ENCODE results near the gene CHST13.

DNA sequence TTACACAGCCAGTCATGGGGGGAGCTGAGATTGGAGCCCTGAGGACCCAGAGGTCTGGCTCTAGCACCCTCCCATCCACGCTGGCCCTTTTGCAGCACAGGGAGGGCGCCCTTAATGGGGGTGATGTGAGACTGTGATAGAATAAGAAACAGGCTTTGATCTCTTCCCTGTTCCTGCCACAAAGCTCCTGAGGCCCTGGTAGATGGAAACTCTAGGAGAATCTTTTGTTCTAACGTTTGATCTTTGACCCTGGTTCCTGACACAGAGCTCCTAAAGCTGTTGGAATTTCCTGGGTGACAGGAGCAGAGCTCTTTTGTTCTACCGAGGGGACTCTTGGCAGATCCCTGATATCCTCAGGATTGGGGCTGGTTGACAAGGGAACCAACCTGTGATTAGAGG is 5.2 kb upstream of the CHST13 start:
- TF ChIP-seq, protein P1, sequence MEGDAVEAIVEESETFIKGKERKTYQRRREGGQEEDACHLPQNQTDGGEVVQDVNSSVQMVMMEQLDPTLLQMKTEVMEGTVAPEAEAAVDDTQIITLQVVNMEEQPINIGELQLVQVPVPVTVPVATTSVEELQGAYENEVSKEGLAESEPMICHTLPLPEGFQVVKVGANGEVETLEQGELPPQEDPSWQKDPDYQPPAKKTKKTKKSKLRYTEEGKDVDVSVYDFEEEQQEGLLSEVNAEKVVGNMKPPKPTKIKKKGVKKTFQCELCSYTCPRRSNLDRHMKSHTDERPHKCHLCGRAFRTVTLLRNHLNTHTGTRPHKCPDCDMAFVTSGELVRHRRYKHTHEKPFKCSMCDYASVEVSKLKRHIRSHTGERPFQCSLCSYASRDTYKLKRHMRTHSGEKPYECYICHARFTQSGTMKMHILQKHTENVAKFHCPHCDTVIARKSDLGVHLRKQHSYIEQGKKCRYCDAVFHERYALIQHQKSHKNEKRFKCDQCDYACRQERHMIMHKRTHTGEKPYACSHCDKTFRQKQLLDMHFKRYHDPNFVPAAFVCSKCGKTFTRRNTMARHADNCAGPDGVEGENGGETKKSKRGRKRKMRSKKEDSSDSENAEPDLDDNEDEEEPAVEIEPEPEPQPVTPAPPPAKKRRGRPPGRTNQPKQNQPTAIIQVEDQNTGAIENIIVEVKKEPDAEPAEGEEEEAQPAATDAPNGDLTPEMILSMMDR (conservative IDR thresholded peaks at IDR 0.05): no peak
- TF ChIP-seq EZH2 (IDR thresholded peaks at IDR 0.05; ENCODE audit: low read depth): no peak

All from PC-9 (cell line).